Ovary (tissue), 9 donors: ENCODE results near the gene IFIT1. TPM values are rescaled to one million over a fixed set of nuclear protein-coding genes. Genes with fewer than 3 reads are reported as not detected.
"Not testable (repeated sequence)": the region's sequence is repeated elsewhere in the genome, so short reads cannot be mapped to it uniquely, and the experiment has no call there.

Source experiments
- DNase-seq, 5 donors: peaks; one replicate each; pipeline ENCODE4 v3.0.0-alpha.2; 2019 to 2020
- H3K27ac ChIP-seq, 2 donors: fragments of 200-600 bp; one replicate each; pipeline versions ENCODE4 v1.5.1 to v1.8.0; 2019 to 2022
- H3K27me3 ChIP-seq: fragments of 200-600 bp; one replicate; pipeline ENCODE4 v1.8.0; 2022
- H3K36me3 ChIP-seq: fragments of 200-600 bp; sonication (generic); one replicate; pipeline ENCODE4 v1.5.1; 2019
- H3K4me1 ChIP-seq: one replicate; pipeline ENCODE4 v1.8.1; 2013; ENCODE audit warnings: mild to moderate bottlenecking, moderate library complexity; ENCODE audit not compliant: insufficient read depth
- H3K4me3 ChIP-seq: fragments of 200-600 bp; sonication (generic); one replicate; pipeline ENCODE4 v1.5.1; 2017
- H3K9me3 ChIP-seq, 2 donors: fragments of 200-600 bp in 1 of 2; sonication (generic) in 1 of 2; one replicate each; pipeline versions ENCODE4 v1.5.1 to v1.8.1; 2013 to 2019; ENCODE audit warnings: mild to moderate bottlenecking in 1 of 2, moderate library complexity in 1 of 2
- CTCF ChIP-seq, 3 donors: fragments of 450-650 bp in 2 of 3; fragments of 200-600 bp in 1 of 3; IDR thresholded peaks; one replicate each; pipeline versions ENCODE4 v1.5.1 to v1.8.0; 2016 to 2022; ENCODE audit warnings: antibody characterized with exemption in 3 of 3, mild to moderate bottlenecking in 1 of 3
- EP300 ChIP-seq: sonication (generic); formaldehyde crosslinking; IDR thresholded peaks from one replicate; pipeline ENCODE4 v1.6.1; 2017; ENCODE audit warnings: antibody characterized with exemption
- POLR2A ChIP-seq: fragments of 450-650 bp; IDR thresholded peaks from one replicate; pipeline ENCODE4 v1.6.1; 2017; ENCODE audit warnings: antibody characterized with exemption, mild to moderate bottlenecking, moderate library complexity
- WGBS, 3 donors: extraction: QIAGEN DNeasy Blood & Tissue Kit in 1 of 3; methylation state at CpG; one replicate each; pipeline versions ENCODE4 v1.1.5 to v1.1.7; 2013 to 2017; 5-methylcytosine and 5-hydroxymethylcytosine counted together
- intact Hi-C, 4 donors: fragments of 100-400 bp; cut with DNase I; formaldehyde crosslinking; loops; one replicate each; pipeline versions ENCODE4 v1.11.0 to v1.15.1; 2022 to 2023
- polyA plus RNA-seq, 2 donors: library from polyadenylated mRNA; stranded (reverse); fragments of 200-250 nt in 1 of 2; fragments of 350-450 nt in 1 of 2; fragmentation: Illumina TruSeq in 1 of 2; extraction: RNeasy Lipid Tissue Mini Kit (QIAGEN cat#74804) in 1 of 2; gene quantifications; one replicate each; pipeline ENCODE4 v1.2.3, GENCODE V29; 2013 to 2014
- total RNA-seq, 7 donors: library from RNA; depleted of rRNA in 2 of 7; stranded (reverse); fragments of >200 nt in 2 of 7; fragmentation: NEBNext Ultra II Directional in 3 of 7; extraction: Animal tissue kit (Norgen Biotek cat#: 25700) in 3 of 7; gene quantifications; one replicate each; pipeline versions ENCODE4 v1.1.0 to v1.2.4, GENCODE V29; 2016 to 2023
- donor health status: DM: no; HTN: no; CAD: no; lungs with moderate emphysema.
- donor health status: DM: no; HTN: no; CAD: no.
- donor health status: Bipolar disorder and iron deficiency.
- donor health status: DM: yes; HTN: yes; CAD: no.
- donor health status: DM: no; HTN: no; CAD: no.
- donor health status: DM: yes; HTN: yes; CAD: no.

Gene IFIT1
- total and polyA plus RNA-seq, 9 donors: 6.4 to 56.2 (median 12.3) TPM

GRCh38 chr10:89384474-89385340 is 7.7 kb upstream of the IFIT1 start:
- Histone ChIP-seq H3K9me3 (no peaks in the 10 kb centered on the region), H3K27ac (no peak overlapping the region), H3K27me3 (no peaks in the 10 kb centered on the region), H3K36me3 (no peaks in the 10 kb centered on the region), H3K4me1 (no peaks in the 10 kb centered on the region), H3K4me3 (no peak overlapping the region)
- intact Hi-C loops: no loop called here
- TF ChIP-seq EP300: no peak
- no peak for TF ChIP-seq POLR2A
- TF ChIP-seq CTCF (IDR thresholded peaks at IDR 0.05): no peak
- no peak for DNase-seq
- 89 to 92% (median 91%) methylated on average over 4 of the region's 4 CpGs for WGBS, 3 donors

GRCh38 chr10:89388806-89389205 is 3.6 kb upstream of the IFIT1 start:
- Histone ChIP-seq H3K4me3 (no peak overlapping the region), H3K9me3 (no peaks in the 10 kb centered on the region), H3K36me3 (no peaks in the 10 kb centered on the region), H3K27ac (no peak overlapping the region), H3K4me1 (no peaks in the 10 kb centered on the region), H3K27me3 (no peaks in the 10 kb centered on the region)
- DNase-seq: no peak
- TF ChIP-seq CTCF (IDR thresholded peaks at IDR 0.05) (no peak), EP300 (no peak), POLR2A (no peak)
- 41 to 51% (median 44%) methylated on average over 2 of the region's 2 CpGs for WGBS, 3 donors
- intact Hi-C loops: no loop called here

GRCh38 chr10:89389254-89389653 is 3.2 kb upstream of the IFIT1 start:
- Histone ChIP-seq H3K4me3 (no peak overlapping the region), H3K4me1 (no peaks in the 10 kb centered on the region), H3K27me3 (no peaks in the 10 kb centered on the region), H3K9me3 (no peaks in the 10 kb centered on the region), H3K36me3 (no peaks in the 10 kb centered on the region), H3K27ac (no peak overlapping the region)
- TF ChIP-seq POLR2A: no peak
- TF ChIP-seq CTCF (IDR thresholded peaks at IDR 0.05): peak; percentile 32 to 59 (median 33)
- 74 to 82% (median 78%) methylated on average over 1 of the region's 1 CpG for WGBS, 3 donors
- DNase-seq: no peak
- intact Hi-C loops: no loop called here

GRCh38 chr10:89390476-89391225 is 1.8 kb upstream of the IFIT1 start:
- H3K36me3 ChIP-seq: no peaks in the 10 kb centered on the region
- WGBS, 3 donors: 78 to 90% (median 86%) methylated on average over 5 of the region's 5 CpGs
- peak overlapping the region in 1 of 2 donors; percentile 8 for H3K27ac ChIP-seq

GRCh38 chr10:89391226-89391576 is 1.2 kb upstream of the IFIT1 start:
- H3K9me3 ChIP-seq, intact Hi-C loops, H3K4me3 ChIP-seq, H3K36me3 ChIP-seq, H3K4me1 ChIP-seq, DNase-seq, H3K27me3 ChIP-seq: not testable (repeated sequence)
- 92 to 96% (median 95%) methylated on average over 4 of the region's 4 CpGs for WGBS, 3 donors
- H3K27ac ChIP-seq: peak overlapping the region in 1 of 2 donors; percentile 8

More at GRCh38 chr10:89390476-89391225, 1.8 kb upstream of the IFIT1 start:
- intact Hi-C loops: no loop called here
- Histone ChIP-seq H3K27me3 (no peaks in the 10 kb centered on the region), H3K4me1 (peaks cover 5% of the 10 kb centered on the region), H3K9me3 (no peaks in the 10 kb centered on the region), H3K4me3 (no peak overlapping the region)
- TF ChIP-seq POLR2A (no peak), EP300 (no peak), CTCF (IDR thresholded peaks at IDR 0.05) (no peak)
- DNase-seq: no peak
